ENCODE data around the gene STRBP.

The STRBP gene

GRCh38 chr9:123121457-123121856, 146.9 kb downstream of the STRBP start:
- no peak for DNase-seq

- DNase-seq, result no peak
Measured at GRCh38 chr9:123120953-123121352, 147.4 kb downstream of the STRBP start.

GRCh38 chr9:123120131-123120530, 148.3 kb downstream of the STRBP start:
- DNase-seq, result no peak

GRCh38 chr9:123119566-123119965, 148.8 kb downstream of the STRBP start:
- no peak for DNase-seq

GRCh38 chr9:123116036-123116435, 152.3 kb downstream of the STRBP start:
- no peak for DNase-seq

GRCh38 chr9:123115146-123115913, 153.1 kb downstream of the STRBP start:
- no peak for DNase-seq

GRCh38 chr9:123113185-123113584, 155.2 kb downstream of the STRBP start:
- no peak for DNase-seq

- DNase-seq, result no peak
Measured at GRCh38 chr9:123112015-123112975, 156.1 kb downstream of the STRBP start.

- no peak for DNase-seq
Measured at GRCh38 chr9:123111427-123112014, 156.9 kb downstream of the STRBP start.

- DNase-seq, result no peak
Measured at GRCh38 chr9:123109540-123110279, 158.7 kb downstream of the STRBP start.

GRCh38 chr9:123108976-123109375, 159.4 kb downstream of the STRBP start:
- DNase-seq, result no peak

GRCh38 chr9:123107639-123108285, 160.6 kb downstream of the STRBP start:
- DNase-seq, result no peak

GRCh38 chr9:123105490-123105889, 162.9 kb downstream of the STRBP start:
- no peak for DNase-seq

- no peak for DNase-seq
Measured at GRCh38 chr9:123104807-123105206, 163.6 kb downstream of the STRBP start.

GRCh38 chr9:123102375-123103113, 165.8 kb downstream of the STRBP start:
- no peak for DNase-seq

- DNase-seq, result no peak
Measured at GRCh38 chr9:123099548-123099947, 168.8 kb downstream of the STRBP start.

GRCh38 chr9:123099042-123099441, 169.3 kb downstream of the STRBP start:
- no peak for DNase-seq

GRCh38 chr9:123098096-123098459, 170.3 kb downstream of the STRBP start:
- DNase-seq, result no peak

GRCh38 chr9:123097430-123098095, 170.8 kb downstream of the STRBP start:
- DNase-seq, result no peak

GRCh38 chr9:123096987-123097386, 171.4 kb downstream of the STRBP start:
- DNase-seq, result no peak

- no peak for DNase-seq
Measured at GRCh38 chr9:123093141-123093540, 175.2 kb downstream of the STRBP start.

Data from CD4-positive, alpha-beta T cell treated with Interleukin-4 for 4 hours (primary cell).